IMR-90 (cell line): ENCODE results near the gene DDN.

Experiments
- BHLHE40 ChIP-seq: fragments of 150-350 bp; IDR thresholded peaks from 2 replicates; pipeline ENCODE4 v1.6.1; 2016; ENCODE audit warnings: mild to moderate bottlenecking, low read depth, low read length
- CEBPB ChIP-seq: IDR thresholded peaks from 2 replicates; pipeline ENCODE4 v1.6.1; 2012; ENCODE audit warnings: low read depth, low read length, improper control_type of control experiment
- FOS ChIP-seq: fragments of 150-350 bp; IDR thresholded peaks from 2 replicates; pipeline ENCODE4 v1.6.1; 2016; ENCODE audit warnings: low read depth, low read length
- MAFK ChIP-seq: IDR thresholded peaks from 2 replicates; pipeline ENCODE4 v1.6.1; 2012; ENCODE audit warnings: low read depth, low read length, improper control_type of control experiment
- MAZ ChIP-seq: IDR thresholded peaks from 2 replicates; pipeline ENCODE4 v1.6.1; 2012; ENCODE audit warnings: low read depth, mild to moderate bottlenecking, low read length, improper control_type of control experiment, moderate library complexity, borderline replicate concordance
- MXI1 ChIP-seq: IDR thresholded peaks from 2 replicates; pipeline ENCODE4 v1.6.1; 2012; ENCODE audit warnings: low read depth, mild to moderate bottlenecking, low read length, moderate library complexity, borderline replicate concordance
- NFE2L2 ChIP-seq: fragments of 150-350 bp; IDR thresholded peaks from 2 replicates; pipeline ENCODE4 v1.6.1; 2016; ENCODE audit warnings: low read depth, mild to moderate bottlenecking, low read length
- POLR2A ChIP-seq: IDR thresholded peaks from 2 replicates; pipeline ENCODE4 v1.6.1; 2012; ENCODE audit warnings: mild to moderate bottlenecking, low read depth, low read length
- RAD21 ChIP-seq: IDR thresholded peaks from 2 replicates; pipeline ENCODE4 v1.6.1; 2012; ENCODE audit warnings: low read length, improper control_type of control experiment
- RFX5 ChIP-seq: IDR thresholded peaks from 2 replicates; pipeline ENCODE4 v1.8.0; 2012; ENCODE audit warnings: low read depth, mild to moderate bottlenecking, low read length, moderate library complexity
- SMC3 ChIP-seq: fragments of 150-350 bp; IDR thresholded peaks from 2 replicates; pipeline ENCODE4 v1.6.1; 2016; ENCODE audit warnings: low read depth, mild to moderate bottlenecking, antibody characterized with exemption, low read length, moderate library complexity
- TF ChIP-seq, protein P1 (sequence below): conservative IDR thresholded peaks from 2 replicates; pipeline ENCODE4 v1.5.1; 2012; ENCODE audit warnings: mild to moderate bottlenecking, low read depth, low read length, improper control_type of control experiment

- TF ChIP-seq, protein P1, sequence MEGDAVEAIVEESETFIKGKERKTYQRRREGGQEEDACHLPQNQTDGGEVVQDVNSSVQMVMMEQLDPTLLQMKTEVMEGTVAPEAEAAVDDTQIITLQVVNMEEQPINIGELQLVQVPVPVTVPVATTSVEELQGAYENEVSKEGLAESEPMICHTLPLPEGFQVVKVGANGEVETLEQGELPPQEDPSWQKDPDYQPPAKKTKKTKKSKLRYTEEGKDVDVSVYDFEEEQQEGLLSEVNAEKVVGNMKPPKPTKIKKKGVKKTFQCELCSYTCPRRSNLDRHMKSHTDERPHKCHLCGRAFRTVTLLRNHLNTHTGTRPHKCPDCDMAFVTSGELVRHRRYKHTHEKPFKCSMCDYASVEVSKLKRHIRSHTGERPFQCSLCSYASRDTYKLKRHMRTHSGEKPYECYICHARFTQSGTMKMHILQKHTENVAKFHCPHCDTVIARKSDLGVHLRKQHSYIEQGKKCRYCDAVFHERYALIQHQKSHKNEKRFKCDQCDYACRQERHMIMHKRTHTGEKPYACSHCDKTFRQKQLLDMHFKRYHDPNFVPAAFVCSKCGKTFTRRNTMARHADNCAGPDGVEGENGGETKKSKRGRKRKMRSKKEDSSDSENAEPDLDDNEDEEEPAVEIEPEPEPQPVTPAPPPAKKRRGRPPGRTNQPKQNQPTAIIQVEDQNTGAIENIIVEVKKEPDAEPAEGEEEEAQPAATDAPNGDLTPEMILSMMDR: no peak
- TF ChIP-seq POLR2A (no peak), CEBPB (no peak), BHLHE40 (no peak), MAZ (no peak), RAD21 (no peak), FOS (no peak), SMC3 (no peak), MXI1 (no peak), NFE2L2 (no peak), RFX5 (no peak), MAFK (peak; percentile 56; the same call in 1 of the 2 replicates)
Measured at GRCh38 chr12:49019120-49019430, 19.9 kb upstream of the DDN start.
